Nephron (organoid): ENCODE measurements around the gene OR2AG1.

Source experiments
- H3K27ac Mint-ChIP-seq, 3 experiments: 2 replicates each; pipeline ENCODE4 v1.8.0; 2020; ENCODE audit warnings: mixed read lengths in 3 of 3, mild to moderate bottlenecking in 2 of 3, moderate library complexity in 1 of 3
- H3K27me3 Mint-ChIP-seq: 2 replicates; pipeline ENCODE4 v1.8.0; 2021; ENCODE audit warnings: low read depth, mild to moderate bottlenecking, moderate library complexity, mixed read lengths
- H3K36me3 Mint-ChIP-seq: 2 replicates; pipeline ENCODE4 v1.8.0; 2020; ENCODE audit warnings: low read depth, mixed read lengths
- H3K4me1 Mint-ChIP-seq: 2 replicates; pipeline ENCODE4 v1.8.0; 2020; ENCODE audit warnings: mixed read lengths
- H3K4me3 Mint-ChIP-seq, 3 experiments: 2 replicates each; pipeline ENCODE4 v1.8.0; 2020; ENCODE audit warnings: mild to moderate bottlenecking in 3 of 3, mixed read lengths in 3 of 3, moderate library complexity in 2 of 3
- H3K9me3 Mint-ChIP-seq: 2 replicates; pipeline ENCODE4 v1.8.0; 2020; ENCODE audit warnings: mixed read lengths
- TF ChIP-seq, protein P1 (sequence below), 3 experiments: fragments of 200-600 bp; sonication (generic); IDR thresholded peaks; one replicate each; pipeline ENCODE4 v1.5.0; 2021; ENCODE audit warnings: antibody characterized with exemption in 3 of 3; ENCODE audit not compliant: unreplicated experiment in 3 of 3

The OR2AG1 gene

GRCh38 chr11:6737872-6738466 is 44.9 kb upstream of the OR2AG1 start:
- Mint-ChIP-seq H3K4me1 (no peaks in the 10 kb centered on the region), H3K27me3 (no peaks in the 10 kb centered on the region), H3K27ac (no peak overlapping the region), H3K4me3 (no peak overlapping the region), H3K9me3 (no peaks in the 10 kb centered on the region), H3K36me3 (no peaks in the 10 kb centered on the region)
- TF ChIP-seq, protein P1, sequence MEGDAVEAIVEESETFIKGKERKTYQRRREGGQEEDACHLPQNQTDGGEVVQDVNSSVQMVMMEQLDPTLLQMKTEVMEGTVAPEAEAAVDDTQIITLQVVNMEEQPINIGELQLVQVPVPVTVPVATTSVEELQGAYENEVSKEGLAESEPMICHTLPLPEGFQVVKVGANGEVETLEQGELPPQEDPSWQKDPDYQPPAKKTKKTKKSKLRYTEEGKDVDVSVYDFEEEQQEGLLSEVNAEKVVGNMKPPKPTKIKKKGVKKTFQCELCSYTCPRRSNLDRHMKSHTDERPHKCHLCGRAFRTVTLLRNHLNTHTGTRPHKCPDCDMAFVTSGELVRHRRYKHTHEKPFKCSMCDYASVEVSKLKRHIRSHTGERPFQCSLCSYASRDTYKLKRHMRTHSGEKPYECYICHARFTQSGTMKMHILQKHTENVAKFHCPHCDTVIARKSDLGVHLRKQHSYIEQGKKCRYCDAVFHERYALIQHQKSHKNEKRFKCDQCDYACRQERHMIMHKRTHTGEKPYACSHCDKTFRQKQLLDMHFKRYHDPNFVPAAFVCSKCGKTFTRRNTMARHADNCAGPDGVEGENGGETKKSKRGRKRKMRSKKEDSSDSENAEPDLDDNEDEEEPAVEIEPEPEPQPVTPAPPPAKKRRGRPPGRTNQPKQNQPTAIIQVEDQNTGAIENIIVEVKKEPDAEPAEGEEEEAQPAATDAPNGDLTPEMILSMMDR (IDR thresholded peaks at IDR 0.05; ENCODE audit: unreplicated experiment in 3 of 3): peak; percentile 62 to 66 (median 64)

DNA sequence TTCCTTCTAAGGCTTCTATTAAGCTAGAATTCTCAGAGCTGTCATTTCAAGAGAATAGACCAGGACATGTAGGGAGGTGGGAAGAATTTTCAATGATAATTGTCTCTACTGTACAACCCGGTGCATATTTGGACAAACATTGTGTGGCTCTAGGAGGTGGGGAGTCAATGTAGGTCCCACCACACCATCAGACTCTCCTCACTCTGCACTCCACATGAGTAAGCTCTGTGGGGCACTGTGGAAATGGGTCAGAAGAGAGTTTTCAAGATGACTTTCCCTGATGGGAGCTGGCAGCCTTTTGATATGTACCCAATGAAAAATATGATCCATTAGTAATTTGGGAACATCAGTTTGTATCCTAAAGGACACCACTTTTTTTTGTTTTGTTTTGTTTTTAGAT is 44.2 kb upstream of the OR2AG1 start:
- Mint-ChIP-seq H3K36me3 (no peaks in the 10 kb centered on the region), H3K27ac (no peak overlapping the region), H3K9me3 (no peaks in the 10 kb centered on the region), H3K4me1 (no peaks in the 10 kb centered on the region), H3K4me3 (no peak overlapping the region), H3K27me3 (no peaks in the 10 kb centered on the region)
- TF ChIP-seq, protein P1 (IDR thresholded peaks at IDR 0.05; ENCODE audit: unreplicated experiment in 3 of 3): no peak

DNA sequence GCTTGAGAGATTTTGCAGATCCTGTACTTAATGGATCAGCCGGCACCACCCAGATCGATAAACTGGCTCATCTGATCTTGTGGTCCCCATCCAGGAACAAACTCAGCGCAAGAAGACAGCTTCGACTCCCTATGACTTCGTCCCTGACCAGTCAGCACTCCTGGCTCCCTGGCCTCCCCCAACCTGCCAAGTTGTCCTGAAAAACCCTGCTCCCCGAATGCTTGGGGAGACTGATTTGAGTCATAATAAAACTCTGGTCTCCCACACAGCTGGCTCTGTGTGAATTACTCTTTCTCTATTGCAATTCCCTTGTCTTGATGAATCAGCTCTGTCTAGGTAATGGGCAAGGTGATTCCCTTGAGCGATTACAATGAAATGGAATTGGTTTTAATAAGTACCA is 40.6 kb upstream of the OR2AG1 start:
- Mint-ChIP-seq H3K4me1 (no peaks in the 10 kb centered on the region), H3K4me3 (no peak overlapping the region), H3K27me3 (no peaks in the 10 kb centered on the region), H3K9me3 (no peaks in the 10 kb centered on the region), H3K27ac (no peak overlapping the region), H3K36me3 (no peaks in the 10 kb centered on the region)
- TF ChIP-seq, protein P1 (IDR thresholded peaks at IDR 0.05; ENCODE audit: unreplicated experiment in 3 of 3): no peak

- TF ChIP-seq, protein P1 (IDR thresholded peaks at IDR 0.05; ENCODE audit: unreplicated experiment in 3 of 3): no peak
- no peaks in the 10 kb centered on the region for H3K27me3 Mint-ChIP-seq
- H3K4me3 Mint-ChIP-seq: no peak overlapping the region
- no peak overlapping the region for H3K27ac Mint-ChIP-seq
- H3K36me3 Mint-ChIP-seq: no peaks in the 10 kb centered on the region
- H3K4me1 Mint-ChIP-seq: no peaks in the 10 kb centered on the region
- no peaks in the 10 kb centered on the region for H3K9me3 Mint-ChIP-seq
These were observed 37.8 kb upstream of the OR2AG1 start for GRCh38 chr11:6745018-6745417.

DNA sequence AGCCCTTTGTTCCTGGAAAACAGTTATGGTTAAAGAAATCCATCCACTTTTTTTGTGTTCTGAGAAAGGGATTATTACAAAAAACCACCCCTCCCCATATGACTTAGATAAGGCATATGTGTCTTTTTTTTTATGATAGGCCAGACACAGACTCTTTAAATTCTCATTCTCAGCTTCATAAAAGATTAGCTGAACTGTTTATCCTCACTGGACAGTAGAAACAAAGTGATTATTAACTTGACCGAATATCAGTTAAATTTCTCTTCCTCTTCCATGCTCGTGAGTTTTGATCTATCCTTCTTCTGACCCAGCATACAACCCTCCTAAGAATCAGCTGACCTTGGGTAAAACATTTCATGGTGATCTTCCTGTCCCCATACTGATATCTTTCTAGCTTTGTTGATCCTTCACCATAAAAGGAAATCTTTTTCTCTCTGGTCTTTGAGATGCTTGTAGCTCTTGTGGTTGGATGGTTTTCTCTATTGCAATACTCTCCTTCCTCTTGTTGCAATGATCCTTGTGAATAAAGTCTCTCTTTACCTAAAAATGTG is 37.3 kb upstream of the OR2AG1 start:
- no peaks in the 10 kb centered on the region for H3K9me3 Mint-ChIP-seq
- no peaks in the 10 kb centered on the region for H3K36me3 Mint-ChIP-seq
- H3K27ac Mint-ChIP-seq: no peak overlapping the region
- TF ChIP-seq, protein P1 (IDR thresholded peaks at IDR 0.05; ENCODE audit: unreplicated experiment in 3 of 3): no peak
- no peak overlapping the region for H3K4me3 Mint-ChIP-seq
- no peaks in the 10 kb centered on the region for H3K27me3 Mint-ChIP-seq
- H3K4me1 Mint-ChIP-seq: no peaks in the 10 kb centered on the region

- H3K36me3 Mint-ChIP-seq: no peaks in the 10 kb centered on the region
- no peaks in the 10 kb centered on the region for H3K4me1 Mint-ChIP-seq
- H3K27me3 Mint-ChIP-seq: no peaks in the 10 kb centered on the region
- no peaks in the 10 kb centered on the region for H3K9me3 Mint-ChIP-seq
- no peak overlapping the region for H3K4me3 Mint-ChIP-seq
- no peak overlapping the region for H3K27ac Mint-ChIP-seq
- TF ChIP-seq, protein P1 (IDR thresholded peaks at IDR 0.05; ENCODE audit: unreplicated experiment in 3 of 3): no peak
These were observed 36.7 kb upstream of the OR2AG1 start for GRCh38 chr11:6746086-6746618.
